Retinal pigment epithelial cell (primary cell): ENCODE results near the gene TUB.

ENCODE experiments used
- DNase-seq: peaks from one replicate; pipeline ENCODE4 v3.0.0-alpha.2; 2010; ENCODE audit warnings: low read depth
- H3K4me3 ChIP-seq: 2 replicates; pipeline ENCODE4 v1.5.1; 2011; ENCODE audit warnings: mild to moderate bottlenecking, low read length, control low read depth, moderate library complexity
- CTCF ChIP-seq: conservative IDR thresholded peaks from 2 replicates; pipeline ENCODE4 v1.5.1; 2011; ENCODE audit warnings: low read depth, low read length, control low read depth, inconsistent platforms

The TUB gene

GRCh38 chr11:8062781-8063257 lies 18.2 kb upstream of the TUB start:
- TF ChIP-seq CTCF, result no peak

GRCh38 chr11:8063324-8063723 lies 17.7 kb upstream of the TUB start:
- no peak for TF ChIP-seq CTCF
- no peak for DNase-seq
- H3K4me3 ChIP-seq, result no peak overlapping the region

More at GRCh38 chr11:8062781-8063257, 18.2 kb upstream of the TUB start:
- DNase-seq, result no peak
- H3K4me3 ChIP-seq, result no peak overlapping the region

- no peak overlapping the region for H3K4me3 ChIP-seq
- no peak for TF ChIP-seq CTCF
- DNase-seq, result no peak
Measured at GRCh38 chr11:8065031-8065430, 16.0 kb upstream of the TUB start.

- no peak for TF ChIP-seq CTCF
- no peak for DNase-seq
- H3K4me3 ChIP-seq, result no peak overlapping the region
Measured at GRCh38 chr11:8066036-8066910, 14.7 kb upstream of the TUB start.

- DNase-seq, result no peak
Measured at GRCh38 chr11:8066911-8067455, 14.0 kb upstream of the TUB start.

GRCh38 chr11:8067567-8067928 lies 13.5 kb upstream of the TUB start:
- H3K4me3 ChIP-seq, result no peak overlapping the region
- no peak for DNase-seq
- TF ChIP-seq CTCF, result no peak

More at GRCh38 chr11:8066911-8067455, 14.0 kb upstream of the TUB start:
- H3K4me3 ChIP-seq, result no peak overlapping the region
- no peak for TF ChIP-seq CTCF
